Measurements from ENCODE around the gene SLC6A9.

The SLC6A9 gene

GRCh38 chr1:43969746-43970466 lies 61.4 kb downstream of the SLC6A9 start, which contains the start of gene DPH2:
Gene DPH2 (plus strand): TSS chr1:43970010. CDS start chr1:43970176, 166 bp downstream.
- DNase-seq (ENCODE audit: low spot score) = peak; percentile 98

GRCh38 chr1:43969416-43969745 lies 61.9 kb downstream of the SLC6A9 start:
- DNase-seq (ENCODE audit: low spot score) = no peak

- peak; percentile 63 for DNase-seq (ENCODE audit: low spot score)
Observed at GRCh38 chr1:43968348-43968948, 62.8 kb downstream of the SLC6A9 start.

- DNase-seq (ENCODE audit: low spot score) = no peak
Observed at GRCh38 chr1:43965316-43965715, 65.9 kb downstream of the SLC6A9 start.

- DNase-seq (ENCODE audit: low spot score) = no peak
Observed at GRCh38 chr1:43963890-43964289, 67.4 kb downstream of the SLC6A9 start.

- DNase-seq (ENCODE audit: low spot score) = no peak
Observed at GRCh38 chr1:43963006-43963405, 68.3 kb downstream of the SLC6A9 start.

- DNase-seq (ENCODE audit: low spot score) = no peak
Observed at GRCh38 chr1:43962324-43962723, 68.9 kb downstream of the SLC6A9 start.

GRCh38 chr1:43961692-43962091 lies 69.6 kb downstream of the SLC6A9 start:
- no peak for DNase-seq (ENCODE audit: low spot score)

- DNase-seq (ENCODE audit: low spot score) = no peak
Observed at GRCh38 chr1:43960798-43961197, 70.5 kb downstream of the SLC6A9 start.

- DNase-seq (ENCODE audit: low spot score) = no peak
Observed at GRCh38 chr1:43958351-43959255, 72.7 kb downstream of the SLC6A9 start.

- no peak for DNase-seq (ENCODE audit: low spot score)
Observed at GRCh38 chr1:43957407-43958040, 73.7 kb downstream of the SLC6A9 start.

GRCh38 chr1:43956234-43956633 lies 75.0 kb downstream of the SLC6A9 start:
- DNase-seq (ENCODE audit: low spot score) = no peak

- no peak for DNase-seq (ENCODE audit: low spot score)
Observed at GRCh38 chr1:43954036-43954435, 77.2 kb downstream of the SLC6A9 start.

GRCh38 chr1:43953361-43953760 lies 77.9 kb downstream of the SLC6A9 start:
- no peak for DNase-seq (ENCODE audit: low spot score)

- DNase-seq (ENCODE audit: low spot score) = no peak
Observed at GRCh38 chr1:43952731-43953346, 78.4 kb downstream of the SLC6A9 start.

GRCh38 chr1:43951021-43951985 lies 80.0 kb downstream of the SLC6A9 start:
- no peak for DNase-seq (ENCODE audit: low spot score)

GRCh38 chr1:43949678-43950077 lies 81.6 kb downstream of the SLC6A9 start:
- DNase-seq (ENCODE audit: low spot score) = no peak

- DNase-seq (ENCODE audit: low spot score) = no peak
Observed at GRCh38 chr1:43947874-43948437, 83.3 kb downstream of the SLC6A9 start.

- no peak for DNase-seq (ENCODE audit: low spot score)
Observed at GRCh38 chr1:43947061-43947873, 84.0 kb downstream of the SLC6A9 start.
